Calu3 (cell line): ENCODE measurements around the gene LRRC49. TPM values are rescaled to one million over a fixed set of nuclear protein-coding genes. Genes with fewer than 3 reads are reported as not detected.

Source experiments
- BruUV-seq: library from RNA; stranded (reverse); fragments of 400-500 nt; replicated peaks from 2 replicates; lab custom pipeline; 2021; lab: Mats Ljungman, UMichigan
- CTCF ChIA-PET: fragments of 300-600 bp; sonication (Branson Sonifier 250); formaldehyde crosslinking; loops from one replicate; lab custom pipeline; 2022; ENCODE audit warnings: antibody characterized with exemption; lab: Charles Lee
- DNase-seq: peaks from one replicate; pipeline ENCODE4 v3.0.0; 2022
- H3K27ac Mint-ChIP-seq: one replicate; pipeline ENCODE4 v1.8.0; 2022; ENCODE audit warnings: mixed read lengths; ENCODE audit not compliant: unreplicated experiment
- H3K27me3 Mint-ChIP-seq: one replicate; pipeline ENCODE4 v1.8.0; 2022; ENCODE audit warnings: mixed read lengths; ENCODE audit not compliant: unreplicated experiment
- H3K36me3 Mint-ChIP-seq: one replicate; pipeline ENCODE4 v1.8.0; 2022; ENCODE audit warnings: mild to moderate bottlenecking, moderate library complexity, mixed read lengths; ENCODE audit not compliant: insufficient read depth, unreplicated experiment
- H3K4me1 Mint-ChIP-seq: one replicate; pipeline ENCODE4 v1.8.0; 2022; ENCODE audit warnings: mild to moderate bottlenecking, low read depth, mixed read lengths; ENCODE audit not compliant: unreplicated experiment
- H3K4me3 Mint-ChIP-seq: one replicate; pipeline ENCODE4 v1.8.0; 2022; ENCODE audit warnings: mild to moderate bottlenecking, low read depth, moderate library complexity, mixed read lengths; ENCODE audit not compliant: unreplicated experiment
- H3K9me3 Mint-ChIP-seq: one replicate; pipeline ENCODE4 v1.8.0; 2022; ENCODE audit warnings: low read depth, mixed read lengths; ENCODE audit not compliant: unreplicated experiment
- CTCF ChIP-seq: fragments of 200-600 bp; IDR thresholded peaks from one replicate; pipeline ENCODE4 v1.8.0; 2022; ENCODE audit warnings: antibody characterized with exemption; ENCODE audit not compliant: unreplicated experiment
- intact Hi-C: fragments of 100-400 bp; cut with micrococcal nuclease; formaldehyde crosslinking; loops from one replicate; pipeline ENCODE4 v1.10.0; 2022; ENCODE audit not compliant: unreplicated experiment
- total RNA-seq: library from RNA; stranded (reverse); gene quantifications from 2 replicates; pipeline ENCODE4 v1.2.3, GENCODE V29; 2022

Gene LRRC49
- total RNA-seq, 1 experiment from 2014 or later, result 6.3 TPM

GRCh38 chr15:70859322-70859908, 33.2 kb upstream of the LRRC49 start:
- CTCF ChIA-PET, result no interaction called here
- H3K27ac Mint-ChIP-seq, result no peak overlapping the region
- no peak for DNase-seq
- TF ChIP-seq CTCF, result no peak
- H3K4me3 Mint-ChIP-seq, result no peak overlapping the region
- H3K36me3 Mint-ChIP-seq, result peaks cover 15% of the 10 kb centered on the region
- intact Hi-C loops, result no loop called here
- no TSS peak for BruUV-seq
- peaks cover 41% of the 10 kb centered on the region for H3K4me1 Mint-ChIP-seq
- peaks cover 4% of the 10 kb centered on the region for H3K9me3 Mint-ChIP-seq
- H3K27me3 Mint-ChIP-seq, result no peaks in the 10 kb centered on the region

- BruUV-seq, result no TSS peak
- no peaks in the 10 kb centered on the region for H3K27me3 Mint-ChIP-seq
- no peak for DNase-seq
- CTCF ChIA-PET, result no interaction called here
- no peak overlapping the region for H3K27ac Mint-ChIP-seq
- peaks cover 9% of the 10 kb centered on the region for H3K36me3 Mint-ChIP-seq
- intact Hi-C loops, result no loop called here
- no peak for TF ChIP-seq CTCF
- no peak overlapping the region for H3K4me3 Mint-ChIP-seq
- H3K4me1 Mint-ChIP-seq, result peaks cover 38% of the 10 kb centered on the region
- peaks cover 4% of the 10 kb centered on the region for H3K9me3 Mint-ChIP-seq
These were observed 32.6 kb upstream of the LRRC49 start for GRCh38 chr15:70859998-70860397.

GRCh38 chr15:70863450-70864218, 29.0 kb upstream of the LRRC49 start:
- Mint-ChIP-seq H3K4me1 (peaks cover 20% of the 10 kb centered on the region), H3K4me3 (no peak overlapping the region), H3K36me3 (no peaks in the 10 kb centered on the region), H3K9me3 (peaks cover 4% of the 10 kb centered on the region), H3K27ac (peak overlapping the region; percentile 21), H3K27me3 (no peaks in the 10 kb centered on the region)
- intact Hi-C loops, result no loop called here
- no TSS peak for BruUV-seq
- DNase-seq, result peak; percentile 53
- no peak for TF ChIP-seq CTCF
- CTCF ChIA-PET, result interaction anchor here (1.2 to 1.6 kb wide), 6 partner anchors 10 to 39 kb away, joined by 3 to 8 read pairs (median 6); partner anchors contain the start of genes LARP6 and LRRC49

- BruUV-seq, result no TSS peak
- Mint-ChIP-seq H3K4me3 (no peak overlapping the region), H3K9me3 (no peaks in the 10 kb centered on the region), H3K4me1 (peaks cover 30% of the 10 kb centered on the region), H3K27ac (no peak overlapping the region), H3K36me3 (no peaks in the 10 kb centered on the region), H3K27me3 (no peaks in the 10 kb centered on the region)
- CTCF ChIA-PET, result no interaction called here
- no peak for TF ChIP-seq CTCF
- no peak for DNase-seq
- intact Hi-C loops, result no loop called here
These were observed 25.5 kb upstream of the LRRC49 start for GRCh38 chr15:70866982-70867641.
